NCI-H345 treated with DMSO at 0.1 percent for 48 hours (cell line): Measurements from ENCODE around the gene TBCC.
A peak's percentile ranks its signal among the peaks of the same experiment; 100 is the strongest.

Experiments
- DNase-seq: peaks from one replicate; lab custom pipeline; 2025; ENCODE audit not compliant: unreplicated experiment; lab: John Stamatoyannopoulos, UW

TBCC gene

DNA sequence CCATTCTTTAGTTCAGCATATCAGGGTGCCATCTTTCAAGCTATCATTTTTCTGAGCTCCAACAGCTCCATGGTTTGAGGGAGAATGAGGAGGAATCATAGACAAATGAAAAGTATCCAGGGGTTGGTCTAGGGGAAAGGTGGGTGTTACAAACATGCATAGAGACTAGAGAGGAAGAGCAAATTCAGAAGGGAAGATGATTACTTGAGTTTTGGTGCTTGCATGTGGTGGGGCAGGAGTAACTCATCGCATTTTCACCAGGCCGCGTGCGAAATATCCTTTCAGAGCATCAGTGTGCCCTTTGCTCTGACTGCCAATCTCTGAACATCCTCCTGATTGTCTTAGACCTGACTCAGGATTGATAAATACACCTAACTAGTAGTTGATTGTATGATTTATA lies 28.3 kb upstream of the TBCC start:
- DNase-seq = no peak

DNA sequence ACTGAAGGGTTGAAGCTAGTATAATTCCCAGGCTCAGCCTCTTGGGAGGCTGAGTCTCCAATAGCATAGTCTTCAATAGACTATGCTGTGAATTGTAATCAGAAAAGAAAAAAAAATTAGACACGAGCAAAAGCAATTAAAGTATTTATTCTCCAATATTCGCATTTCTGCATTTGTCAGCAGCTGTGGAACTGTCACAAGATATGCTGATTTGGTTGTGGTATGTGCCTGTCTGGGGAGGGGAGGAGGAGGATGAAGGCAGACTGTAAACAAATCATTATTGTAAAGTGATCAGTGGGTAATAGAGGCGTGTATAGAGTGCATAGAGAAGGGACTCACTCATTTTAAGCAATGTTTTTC lies 25.8 kb upstream of the TBCC start:
- DNase-seq = no peak

DNA sequence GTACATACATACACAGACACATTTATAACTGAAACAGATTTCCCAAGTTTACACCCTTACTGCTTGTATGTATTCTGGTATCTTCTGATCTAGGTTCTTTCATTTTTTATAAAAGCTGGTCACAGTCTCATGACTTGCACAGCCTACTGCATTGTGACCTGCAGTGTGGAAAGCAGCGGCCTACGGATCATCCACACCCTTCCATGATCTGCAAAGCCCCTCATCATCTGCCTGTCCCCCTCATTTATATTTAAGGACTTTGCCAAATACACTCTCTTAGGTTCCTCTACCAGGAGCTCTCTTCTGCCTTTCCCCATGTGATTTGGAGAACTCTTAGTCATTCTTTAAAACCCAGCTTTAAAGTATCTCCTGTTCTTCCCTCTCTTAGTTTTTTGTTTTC lies 23.9 kb upstream of the TBCC start:
- no peak for DNase-seq

DNA sequence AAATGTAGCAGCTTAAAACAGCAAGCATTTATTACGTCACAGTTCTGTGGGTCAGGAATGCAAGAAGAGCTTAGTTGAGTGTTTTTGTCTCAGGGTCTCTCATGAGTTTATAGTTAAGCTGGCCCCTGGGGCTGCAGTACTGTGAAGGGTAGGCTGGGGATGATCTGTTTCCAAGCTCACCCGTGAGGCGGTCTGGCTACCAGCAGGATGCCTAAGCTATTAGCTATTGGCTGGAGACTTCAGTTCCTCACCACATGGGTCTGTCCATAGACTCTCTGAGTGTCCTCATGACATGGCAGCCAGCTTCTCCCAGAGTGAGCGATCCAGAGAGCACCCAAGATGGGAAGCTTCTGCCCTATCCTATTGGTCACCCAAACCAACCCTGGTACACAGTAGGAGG lies 23.1 kb upstream of the TBCC start:
- DNase-seq = no peak

DNA sequence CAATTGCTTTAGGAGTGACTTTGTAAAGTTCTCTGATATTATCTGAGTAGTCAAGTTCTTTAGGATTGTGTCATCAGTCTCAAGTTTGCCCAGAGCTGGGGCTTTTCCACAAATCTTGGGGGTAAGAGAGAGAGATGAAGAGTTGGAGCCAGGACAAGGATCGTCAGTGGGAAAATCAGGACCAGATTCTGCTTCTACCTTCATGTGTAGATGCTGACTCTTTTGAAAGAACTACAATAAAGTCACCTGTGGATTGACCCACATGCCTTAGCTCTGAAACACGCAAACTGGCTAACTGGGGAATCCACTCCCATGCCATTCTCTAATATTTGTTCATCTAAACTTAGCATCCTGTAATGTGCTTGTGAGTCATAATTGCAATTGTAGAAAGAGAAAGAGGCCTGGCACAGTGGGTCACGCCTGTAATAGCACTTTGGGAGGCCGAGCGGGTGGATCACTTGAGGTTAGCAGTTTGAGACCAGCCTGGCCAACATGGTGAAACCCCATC lies 20.3 kb upstream of the TBCC start:
- DNase-seq = no peak

DNA sequence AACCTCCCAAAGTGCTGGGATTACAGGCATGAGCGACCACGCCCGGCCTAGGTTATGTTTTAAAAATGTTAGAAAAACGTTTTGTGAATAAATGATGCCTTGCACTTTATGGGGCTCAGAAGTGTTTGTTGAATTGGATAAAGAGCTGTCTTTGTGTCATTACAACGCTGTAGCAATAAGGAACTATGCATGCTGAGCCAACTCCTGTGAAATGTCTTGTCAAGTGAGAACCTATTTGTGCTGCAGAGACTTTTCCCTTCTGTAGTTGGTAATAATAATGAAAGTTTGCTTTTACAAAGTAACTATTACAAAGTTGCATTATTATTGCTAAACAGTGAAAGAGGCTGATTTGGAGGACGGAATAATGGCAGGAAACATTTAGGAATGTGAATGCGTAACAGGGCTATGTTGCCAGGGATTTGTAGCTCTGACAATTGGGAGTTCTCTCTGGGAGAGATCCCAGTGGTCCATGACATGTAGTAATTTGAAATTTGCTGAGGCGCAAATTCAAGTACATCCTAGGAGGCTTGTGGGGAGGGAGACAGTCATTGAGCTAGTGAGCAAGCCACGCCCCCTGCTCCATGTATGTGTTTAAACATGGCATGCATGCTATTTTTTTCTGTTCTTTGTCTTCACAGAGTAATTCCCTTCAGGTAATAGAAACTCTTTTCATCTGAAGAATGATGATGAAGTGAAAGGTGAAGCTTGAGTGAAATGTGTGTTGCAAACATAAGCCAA lies 19.2 kb upstream of the TBCC start:
- DNase-seq = no peak

DNA sequence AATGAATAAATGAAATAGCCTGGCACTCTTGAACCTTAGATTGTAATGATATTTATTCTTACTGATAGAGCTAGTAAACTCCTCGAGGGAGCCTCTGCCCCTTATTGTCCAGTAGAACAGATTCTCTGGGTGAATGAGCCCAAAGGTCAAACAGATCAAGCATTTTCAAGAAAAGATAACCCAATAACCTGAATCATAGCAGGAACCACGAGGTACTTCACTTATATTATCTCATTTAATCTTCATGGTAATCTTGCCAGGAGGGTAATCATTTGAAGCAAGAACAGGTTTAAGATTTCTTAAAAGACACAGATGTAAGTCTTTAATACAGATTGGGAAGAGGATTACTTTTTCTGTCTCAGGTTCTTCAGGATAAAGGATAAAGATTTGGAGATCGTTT lies 17.0 kb upstream of the TBCC start:
- DNase-seq = no peak

DNA sequence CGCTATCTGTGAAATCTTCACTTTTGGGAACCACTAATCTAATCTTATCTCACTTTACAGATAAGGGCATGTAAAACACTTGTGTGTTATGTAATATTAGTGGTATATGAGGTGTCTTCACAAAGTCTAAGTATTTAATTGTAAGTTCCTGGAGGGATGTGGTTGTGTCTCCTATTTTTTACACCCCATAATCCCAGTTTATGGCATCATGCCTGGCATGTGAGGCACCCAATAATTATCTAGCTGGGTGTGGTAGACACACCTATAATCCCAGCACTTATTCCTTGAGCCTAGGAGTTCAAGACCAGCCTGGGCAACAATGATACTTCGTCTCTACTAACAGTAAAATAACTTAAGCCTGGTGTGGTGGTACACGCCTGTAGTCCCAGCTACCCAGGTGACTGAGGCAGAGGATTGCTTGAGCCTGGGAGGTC lies 16.5 kb upstream of the TBCC start:
- DNase-seq = no peak

DNA sequence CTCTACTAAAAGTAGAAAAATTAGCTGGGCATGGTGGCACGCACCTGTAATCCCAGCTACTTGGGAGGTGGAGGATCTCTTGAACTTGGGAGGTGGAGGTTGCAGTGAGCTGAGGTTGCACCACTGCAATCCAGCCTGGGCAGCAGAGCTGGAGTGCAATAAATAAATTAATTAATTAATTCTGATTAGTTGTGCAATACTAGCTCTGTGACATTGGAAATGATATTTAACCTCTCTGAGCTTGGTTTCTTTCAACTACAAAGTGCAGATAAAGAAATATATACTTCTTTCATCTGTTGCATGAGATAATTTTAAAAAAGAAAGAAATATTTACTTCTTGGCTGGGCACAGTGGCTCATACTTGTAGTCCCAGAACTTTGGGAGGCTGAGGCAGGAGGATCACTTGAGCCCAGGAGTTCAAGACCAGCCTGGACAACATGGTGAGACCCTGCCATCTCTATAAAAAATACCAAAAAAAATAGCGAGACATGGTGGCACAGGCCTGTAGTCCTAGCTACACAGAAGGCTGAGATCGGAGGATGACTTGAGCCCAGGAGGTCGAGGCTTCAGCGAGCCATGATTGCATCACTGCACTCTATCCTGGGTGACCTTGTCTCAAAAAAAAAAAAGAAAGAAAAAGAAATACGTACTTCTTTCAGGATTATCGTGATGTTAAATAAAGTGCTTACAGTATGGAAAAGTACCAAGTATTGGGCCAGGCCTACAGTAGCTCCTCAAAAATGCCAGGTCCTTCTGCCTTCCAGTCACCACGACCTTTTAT lies 15.6 kb upstream of the TBCC start:
- no peak for DNase-seq

DNA sequence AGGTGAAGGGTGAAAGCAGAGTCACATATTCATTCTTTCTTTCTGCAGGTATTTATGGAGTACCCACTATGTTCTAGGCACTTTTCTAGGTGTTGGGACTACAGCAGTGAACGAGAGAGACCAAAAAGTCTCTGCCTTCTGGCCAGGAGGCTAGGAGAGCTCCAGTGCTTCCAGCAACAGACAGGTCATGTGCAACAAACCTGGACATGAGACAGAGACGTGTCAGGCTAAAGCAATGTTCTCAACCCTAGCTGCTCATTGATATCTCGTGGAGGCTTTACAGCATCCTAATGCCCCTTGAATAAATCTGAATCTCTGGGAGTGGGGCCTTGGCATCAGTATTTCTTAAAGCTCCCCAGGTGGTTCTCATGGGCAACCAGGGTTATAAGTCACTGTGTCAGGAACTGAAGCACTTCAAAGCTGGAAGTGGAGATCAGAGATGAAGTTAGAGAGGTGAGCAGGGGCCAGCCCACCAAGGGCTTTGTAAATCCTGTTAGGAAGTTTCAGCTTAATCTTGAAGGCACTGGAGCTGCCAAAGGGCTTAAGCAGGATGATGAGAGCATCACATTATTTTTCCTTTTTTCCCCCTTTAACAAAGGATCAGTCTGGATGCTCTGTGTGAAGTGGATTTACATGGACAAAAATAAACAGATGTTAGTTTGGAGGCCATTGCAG lies 13.0 kb upstream of the TBCC start:
- DNase-seq = no peak

DNA sequence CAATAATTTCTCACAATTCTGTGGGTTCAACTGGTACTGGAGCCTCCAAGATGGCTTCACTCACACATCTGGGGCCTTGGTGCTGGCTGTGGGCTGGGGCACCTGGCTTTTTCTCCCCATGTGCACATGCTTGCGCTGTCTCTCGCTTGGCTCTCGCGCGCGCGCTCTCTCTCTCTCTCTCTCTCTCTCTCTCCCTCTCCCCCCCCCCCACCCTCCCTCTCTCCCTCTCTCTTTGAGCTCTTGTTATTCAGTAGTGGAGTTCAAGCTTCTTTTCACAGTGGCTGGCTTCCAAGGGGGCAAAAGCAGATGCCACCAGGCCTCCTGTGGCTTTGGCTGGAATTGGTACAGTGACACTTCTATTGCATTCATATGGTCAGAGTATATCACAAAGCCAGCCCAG lies 10.8 kb upstream of the TBCC start:
- no peak for DNase-seq

DNA sequence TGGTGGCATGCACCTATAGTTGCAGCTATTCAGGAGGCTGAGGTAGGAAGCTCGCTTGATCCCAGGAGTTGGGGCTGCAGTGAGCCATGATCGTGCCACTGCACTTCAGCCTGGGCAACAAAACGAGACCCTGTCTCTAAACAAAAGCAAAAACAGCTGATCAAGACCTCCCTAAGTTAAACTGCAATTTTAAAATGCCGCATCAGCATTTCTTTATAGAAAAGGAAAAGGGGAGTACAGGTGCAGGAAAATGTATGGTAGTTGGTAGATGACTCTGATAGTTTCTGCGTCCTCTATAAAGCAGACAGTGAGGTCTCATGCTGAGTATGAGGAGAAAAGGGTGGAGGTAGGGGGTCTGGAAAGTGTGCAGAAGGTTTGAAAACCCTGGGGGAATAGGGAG lies 8.9 kb upstream of the TBCC start:
- no peak for DNase-seq

DNA sequence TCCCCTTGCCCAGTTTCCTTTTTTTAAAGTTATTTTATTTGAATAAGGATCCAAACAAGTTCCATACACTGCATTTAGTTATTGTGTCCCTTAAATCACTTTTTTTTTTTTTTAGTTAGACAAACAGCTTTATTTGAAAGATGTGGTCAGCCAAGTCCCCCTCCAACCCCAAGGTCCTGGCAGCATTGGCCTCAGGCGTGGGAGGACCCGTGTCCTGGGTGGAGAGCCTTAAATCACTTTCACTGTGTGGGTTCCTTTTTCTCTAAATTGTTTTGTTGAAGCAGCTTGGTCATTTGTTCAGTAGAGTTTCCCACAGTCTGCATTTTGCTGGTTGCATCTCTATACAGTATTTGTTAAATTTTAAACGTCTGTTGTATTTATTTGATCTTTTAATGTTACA lies 5.2 kb upstream of the TBCC start:
- DNase-seq = no peak

DNA sequence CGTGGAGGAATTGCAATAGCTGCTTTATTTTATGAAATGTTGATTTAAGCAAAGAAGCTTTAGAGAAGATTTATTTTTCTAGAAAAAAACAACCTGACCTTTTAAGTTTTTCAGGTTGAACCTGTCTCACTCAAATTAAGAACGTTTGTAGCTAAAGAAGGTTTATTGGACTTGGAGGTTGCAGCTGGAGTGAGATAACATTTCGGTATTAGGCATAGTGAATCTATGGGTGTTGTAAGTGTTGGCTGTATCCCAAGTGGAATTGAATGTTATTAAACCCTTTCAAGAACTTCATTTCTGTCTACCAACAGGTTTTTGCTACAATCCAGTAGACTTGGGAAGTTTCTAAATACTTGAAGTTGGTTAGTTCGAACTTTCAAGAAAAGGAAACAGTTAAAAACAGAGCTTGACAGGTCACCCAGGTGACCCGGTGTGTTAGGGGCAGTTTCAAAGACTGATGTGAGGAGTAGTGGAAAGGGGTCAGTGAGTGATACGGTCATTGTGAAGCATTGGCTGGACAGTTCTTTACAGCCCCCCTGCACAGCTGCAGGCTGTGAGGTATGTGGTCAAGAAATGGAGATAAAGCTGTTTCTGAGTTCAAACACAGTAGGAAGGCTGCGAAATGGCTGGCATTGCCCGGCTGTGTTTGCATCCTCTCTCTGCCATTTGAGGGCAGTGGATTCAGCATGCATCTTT lies 2.4 kb upstream of the TBCC start:
- no peak for DNase-seq

DNA sequence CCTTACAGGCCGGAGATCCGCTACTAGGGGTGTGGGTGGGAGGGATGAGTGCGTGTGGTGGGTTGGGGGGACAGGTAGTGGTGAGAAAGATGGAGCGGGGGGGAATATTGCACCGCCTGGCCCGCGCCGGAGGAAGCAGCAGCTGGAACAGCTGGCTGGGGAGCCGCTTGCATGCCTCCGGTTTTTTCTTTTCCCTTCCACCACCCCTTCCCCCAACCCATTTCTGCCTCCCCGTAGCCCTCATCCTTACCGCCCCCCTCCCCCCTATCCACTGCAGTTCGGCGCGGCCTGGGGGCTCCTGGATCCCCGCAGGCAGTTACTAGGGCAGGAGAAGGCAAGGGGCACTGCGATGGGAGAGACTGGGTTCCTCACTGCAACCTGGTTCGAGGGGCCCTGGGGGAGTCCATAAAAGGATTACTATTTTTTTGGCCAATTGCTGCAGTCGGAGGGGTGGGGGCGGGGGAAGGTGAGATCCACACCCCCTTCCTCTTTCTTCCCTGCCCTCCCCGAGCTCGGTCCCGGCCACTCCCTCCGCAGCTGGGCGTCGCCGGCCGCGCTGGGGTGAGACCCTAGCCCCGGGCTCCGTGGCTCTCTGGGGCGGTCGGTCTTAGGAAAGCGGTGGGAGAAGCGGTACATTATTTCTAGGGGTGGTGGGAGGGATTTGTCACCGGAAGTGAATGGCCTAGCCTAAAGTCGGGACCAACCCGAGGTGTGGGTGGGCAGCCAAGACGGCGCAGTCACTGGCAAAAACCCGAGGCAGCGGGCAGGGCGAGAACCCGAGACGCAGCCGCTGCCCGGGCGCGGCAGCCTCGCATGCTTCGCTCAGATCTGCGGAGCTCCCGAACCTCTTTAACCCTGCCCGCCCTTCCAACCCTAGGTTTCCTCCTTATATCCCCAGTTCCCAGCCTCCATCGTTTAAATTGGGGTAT lies 824 bp upstream of the TBCC start:
- peak; percentile 81 for DNase-seq

DNA sequence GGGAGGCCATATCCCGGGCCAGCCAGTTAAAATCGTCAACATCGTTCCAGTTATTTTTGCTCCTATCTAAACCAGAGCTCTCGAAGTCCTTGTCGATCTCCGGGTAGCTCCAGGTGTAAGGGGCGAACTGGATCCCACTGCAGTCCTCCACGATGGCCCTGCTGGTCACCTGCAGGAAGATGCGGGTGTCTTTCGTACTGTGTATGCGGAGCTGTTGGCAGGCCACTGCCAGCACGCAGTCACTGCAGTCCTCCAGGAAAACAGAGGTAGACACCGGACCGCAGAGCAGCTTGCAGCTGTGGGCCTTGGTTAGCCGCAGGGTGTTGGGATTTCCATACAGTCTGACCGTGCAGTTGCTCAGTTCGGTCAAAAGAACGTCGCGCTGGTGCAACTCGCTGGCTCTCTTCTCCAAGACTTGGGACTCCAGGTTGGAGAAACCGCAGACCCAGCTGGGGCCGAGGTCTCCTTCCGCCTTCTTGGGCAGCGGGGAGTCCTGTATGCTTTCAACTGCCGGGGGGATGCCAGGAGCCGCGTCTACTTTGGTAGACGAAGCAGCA lies 742 bp downstream of the TBCC start:
- no peak for DNase-seq

DNA sequence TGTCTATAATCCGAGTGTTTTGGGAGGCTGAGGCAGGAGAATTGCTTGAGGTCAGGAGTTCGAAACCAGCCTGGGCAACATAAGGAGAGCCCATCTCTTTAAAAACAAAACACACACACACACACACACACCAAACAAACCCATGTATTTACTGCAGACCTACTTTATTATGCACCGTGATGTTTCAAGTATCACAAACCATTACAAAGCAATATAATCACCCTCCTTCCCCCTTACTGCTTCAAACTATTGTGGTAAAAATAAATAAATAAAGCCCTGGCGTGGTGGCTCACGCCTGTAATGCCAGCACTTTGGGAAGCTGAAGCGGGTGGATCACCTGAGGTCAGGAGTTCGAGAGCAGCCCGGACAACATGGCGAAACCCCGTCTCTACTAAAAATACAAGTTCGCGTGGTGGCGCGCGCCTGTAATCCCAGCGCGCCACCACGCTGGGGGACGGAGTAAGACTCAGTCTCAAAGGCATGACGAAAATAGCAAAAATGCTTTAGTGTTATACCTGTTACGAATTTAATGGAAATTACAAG lies 1.5 kb downstream of the TBCC start:
- no peak for DNase-seq

DNA sequence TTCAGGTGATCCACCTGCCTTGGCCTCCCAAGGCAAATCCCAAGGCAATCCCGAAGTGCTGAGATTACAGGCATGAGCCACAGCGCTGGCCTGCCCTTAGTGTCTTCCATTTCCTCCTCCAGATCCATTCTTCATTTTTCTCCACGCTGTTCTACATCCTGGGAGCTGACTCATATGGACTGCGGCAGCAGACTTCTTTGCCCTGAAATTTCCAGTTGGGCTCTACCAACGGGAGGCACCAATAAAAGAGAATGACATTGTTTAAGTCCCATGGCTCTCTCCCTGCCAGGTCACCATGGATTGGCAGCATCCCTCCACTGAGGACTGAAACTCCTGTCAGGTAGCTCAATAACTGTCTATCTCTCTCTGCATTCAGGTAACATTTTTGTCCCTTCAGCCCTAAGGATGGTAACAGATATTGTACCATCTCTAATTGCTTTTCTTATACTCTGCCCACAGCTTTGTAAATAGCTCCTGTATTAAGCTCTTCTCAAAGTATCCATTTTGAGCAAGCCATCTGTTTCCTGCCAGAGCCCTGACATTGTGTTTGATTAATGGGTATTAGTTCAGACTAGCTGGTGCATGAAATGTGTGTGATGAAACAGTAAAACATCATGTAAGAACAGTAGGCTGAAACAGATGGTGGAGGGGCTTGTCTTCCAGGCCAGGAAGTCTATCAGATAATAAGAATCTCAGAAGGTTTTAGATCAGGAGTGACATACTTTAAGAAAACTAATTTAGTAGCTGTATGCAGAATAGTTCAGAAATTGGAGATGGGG lies 3.6 kb downstream of the TBCC start:
- DNase-seq = peak; percentile 72

DNA sequence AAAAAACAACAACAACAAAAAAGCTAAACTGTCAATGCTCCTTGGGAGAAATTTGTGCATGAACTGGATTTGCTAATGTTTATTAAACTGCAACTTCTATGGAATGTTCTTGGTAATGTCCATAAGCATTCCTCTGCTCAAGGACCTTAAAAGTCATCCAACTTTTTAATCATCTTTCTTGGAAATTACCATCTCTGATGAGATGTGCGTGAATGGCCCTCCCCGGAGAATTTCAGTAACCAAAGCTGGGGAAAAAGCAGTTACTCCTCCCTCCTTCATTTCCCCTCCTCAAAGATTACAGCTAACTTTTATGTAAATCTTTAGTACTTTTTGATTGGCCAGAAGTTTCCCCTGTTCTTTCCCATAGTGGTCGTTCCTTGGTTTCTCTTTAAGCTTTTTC lies 5.2 kb downstream of the TBCC start:
- DNase-seq = no peak
